Esophagus muscularis mucosa (tissue), 4 donors: Measurements from ENCODE around the gene GABRB2. TPM values are rescaled to one million over a fixed set of nuclear protein-coding genes. Genes with fewer than 3 reads are reported as not detected.

Experiments
- DNase-seq: peaks from one replicate; pipeline ENCODE4 v3.0.0-alpha.2; 2017; ENCODE audit errors: extremely low spot score
- H3K27ac ChIP-seq, 4 donors: fragments of 200-600 bp; sonication (generic); replicated peaks in 1 of 4; 1 replicate in 3 of 4; 2 replicates in 1 of 4; pipeline ENCODE4 v1.5.1; 2016 to 2019; ENCODE audit warnings: mild to moderate bottlenecking in 1 of 4
- H3K27me3 ChIP-seq, 4 donors: fragments of 200-600 bp; sonication (generic); one replicate each; pipeline versions ENCODE4 v1.5.1 to v1.6.0; 2016 to 2019
- H3K36me3 ChIP-seq, 4 donors: fragments of 200-600 bp; sonication (generic); one replicate each; pipeline ENCODE4 v1.5.1; 2016 to 2019
- H3K4me1 ChIP-seq, 4 donors: fragments of 200-600 bp; sonication (generic); one replicate each; pipeline ENCODE4 v1.5.1; 2016 to 2019
- H3K4me3 ChIP-seq, 4 donors: fragments of 200-600 bp; sonication (generic); 1 replicate in 2 of 4; 2 replicates in 2 of 4; pipeline ENCODE4 v1.5.1; 2016 to 2019; ENCODE audit warnings: mild to moderate bottlenecking in 4 of 4, moderate library complexity in 1 of 4
- H3K9me3 ChIP-seq, 4 donors: fragments of 200-600 bp; sonication (generic); 1 replicate in 3 of 4; 2 replicates in 1 of 4; pipeline ENCODE4 v1.5.1; 2016 to 2019
- EP300 ChIP-seq: sonication (generic); formaldehyde crosslinking; IDR thresholded peaks from one replicate; pipeline ENCODE4 v1.6.1; 2017; ENCODE audit warnings: antibody characterized with exemption
- POLR2A ChIP-seq: fragments of 450-650 bp; IDR thresholded peaks from one replicate; pipeline ENCODE4 v1.6.1; 2017; ENCODE audit warnings: antibody characterized with exemption, moderate library complexity, mild to moderate bottlenecking, low read depth
- POLR2AphosphoS5 ChIP-seq, 2 donors: sonication (generic); formaldehyde crosslinking; IDR thresholded peaks; one replicate each; pipeline ENCODE4 v1.6.1; 2017; ENCODE audit warnings: antibody characterized with exemption in 2 of 2
- WGBS: methylation state at CpG from one replicate; pipeline ENCODE4 v1.1.5; 2018; 5-methylcytosine and 5-hydroxymethylcytosine counted together
- intact Hi-C: fragments of 100-400 bp; cut with DNase I; formaldehyde crosslinking; loops from one replicate; pipeline ENCODE4 v1.15.1; 2023
- total RNA-seq, 4 donors: library from RNA; depleted of rRNA; stranded (reverse); fragments of >200 nt; gene quantifications; one replicate each; pipeline versions ENCODE4 v1.1.0 to v1.2.1, GENCODE V29; 2016
- TF ChIP-seq, protein P1 (sequence below), 3 experiments: fragments of 200-600 bp in 2 of 3; fragments of 450-650 bp in 1 of 3; sonication (generic) in 2 of 3; IDR thresholded peaks; one replicate each; pipeline ENCODE4 v1.5.1; 2017 to 2019; ENCODE audit warnings: antibody characterized with exemption in 3 of 3, mild to moderate bottlenecking in 2 of 3, moderate library complexity in 1 of 3

GABRB2 gene
- total RNA-seq, 4 donors from 2014 or later = 0.92 to 1.7 (median 1.2) TPM

GRCh38 chr5:161467703-161468102 lies 78.8 kb downstream of the GABRB2 start:
- no peak for DNase-seq
- Histone ChIP-seq H3K9me3 (no peaks in the 10 kb centered on the region), H3K27me3 (no peaks in the 10 kb centered on the region), H3K4me3 (no peak overlapping the region), H3K27ac (no peak overlapping the region), H3K36me3 (no peaks in the 10 kb centered on the region), H3K4me1 (no peaks in the 10 kb centered on the region)
- TF ChIP-seq EP300 (no peak), POLR2A (no peak), POLR2AphosphoS5 (IDR thresholded peaks at IDR 0.05) (no peak)
- TF ChIP-seq, protein P1, sequence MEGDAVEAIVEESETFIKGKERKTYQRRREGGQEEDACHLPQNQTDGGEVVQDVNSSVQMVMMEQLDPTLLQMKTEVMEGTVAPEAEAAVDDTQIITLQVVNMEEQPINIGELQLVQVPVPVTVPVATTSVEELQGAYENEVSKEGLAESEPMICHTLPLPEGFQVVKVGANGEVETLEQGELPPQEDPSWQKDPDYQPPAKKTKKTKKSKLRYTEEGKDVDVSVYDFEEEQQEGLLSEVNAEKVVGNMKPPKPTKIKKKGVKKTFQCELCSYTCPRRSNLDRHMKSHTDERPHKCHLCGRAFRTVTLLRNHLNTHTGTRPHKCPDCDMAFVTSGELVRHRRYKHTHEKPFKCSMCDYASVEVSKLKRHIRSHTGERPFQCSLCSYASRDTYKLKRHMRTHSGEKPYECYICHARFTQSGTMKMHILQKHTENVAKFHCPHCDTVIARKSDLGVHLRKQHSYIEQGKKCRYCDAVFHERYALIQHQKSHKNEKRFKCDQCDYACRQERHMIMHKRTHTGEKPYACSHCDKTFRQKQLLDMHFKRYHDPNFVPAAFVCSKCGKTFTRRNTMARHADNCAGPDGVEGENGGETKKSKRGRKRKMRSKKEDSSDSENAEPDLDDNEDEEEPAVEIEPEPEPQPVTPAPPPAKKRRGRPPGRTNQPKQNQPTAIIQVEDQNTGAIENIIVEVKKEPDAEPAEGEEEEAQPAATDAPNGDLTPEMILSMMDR (IDR thresholded peaks at IDR 0.05) = no peak
- intact Hi-C loops = no loop called here
- WGBS = 79% methylated on average over 1 of the region's 1 CpG

DNA sequence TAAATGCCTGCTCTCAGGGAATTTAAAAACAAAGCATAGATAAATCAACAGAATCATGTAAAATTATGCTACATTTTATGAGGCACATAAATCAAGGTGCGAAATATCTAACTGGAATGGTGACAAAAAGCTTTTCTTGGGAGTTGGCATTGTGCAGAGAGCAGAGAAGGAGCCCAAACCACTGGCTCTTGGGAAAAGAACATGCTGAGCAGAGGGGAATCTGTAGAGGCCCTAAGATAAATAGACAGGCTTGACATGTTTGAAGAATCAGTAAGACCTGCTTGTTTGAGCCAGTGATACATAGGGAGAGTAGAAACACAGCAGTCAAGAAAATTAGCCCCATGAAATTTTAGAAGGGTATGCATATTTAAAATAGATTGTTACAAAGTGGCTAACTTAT lies 85.8 kb downstream of the GABRB2 start:
- DNase-seq = no peak
- intact Hi-C loops = no loop called here

GRCh38 chr5:161446655-161447054 lies 99.9 kb downstream of the GABRB2 start:
- no peak for TF ChIP-seq POLR2A
- TF ChIP-seq EP300 = no peak
- TF ChIP-seq, protein P1 (IDR thresholded peaks at IDR 0.05) = no peak
- no peak for TF ChIP-seq POLR2AphosphoS5 (IDR thresholded peaks at IDR 0.05)
- H3K9me3 ChIP-seq = no peaks in the 10 kb centered on the region
- DNase-seq = no peak
- no peak overlapping the region for H3K4me3 ChIP-seq
- 59% methylated on average over 1 of the region's 1 CpG for WGBS
- no peaks in the 10 kb centered on the region for H3K27me3 ChIP-seq
- H3K36me3 ChIP-seq = no peaks in the 10 kb centered on the region
- intact Hi-C loops = no loop called here
- H3K27ac ChIP-seq = no peak overlapping the region
- H3K4me1 ChIP-seq = peaks cover 0 to 8% (median 0%) of the 10 kb centered on the region in 4 donors

More for the DNA sequence above, 85.8 kb downstream of the GABRB2 start:
- Histone ChIP-seq H3K4me1 (no peaks in the 10 kb centered on the region), H3K27me3 (no peaks in the 10 kb centered on the region), H3K4me3 (no peak overlapping the region), H3K9me3 (no peaks in the 10 kb centered on the region), H3K27ac (no peak overlapping the region), H3K36me3 (no peaks in the 10 kb centered on the region)
- TF ChIP-seq, protein P1 (IDR thresholded peaks at IDR 0.05) = no peak
- no peak for TF ChIP-seq POLR2A
- no peak for TF ChIP-seq POLR2AphosphoS5 (IDR thresholded peaks at IDR 0.05)
- no peak for TF ChIP-seq EP300
- 79% methylated on average over 1 of the region's 1 CpG for WGBS

DNA sequence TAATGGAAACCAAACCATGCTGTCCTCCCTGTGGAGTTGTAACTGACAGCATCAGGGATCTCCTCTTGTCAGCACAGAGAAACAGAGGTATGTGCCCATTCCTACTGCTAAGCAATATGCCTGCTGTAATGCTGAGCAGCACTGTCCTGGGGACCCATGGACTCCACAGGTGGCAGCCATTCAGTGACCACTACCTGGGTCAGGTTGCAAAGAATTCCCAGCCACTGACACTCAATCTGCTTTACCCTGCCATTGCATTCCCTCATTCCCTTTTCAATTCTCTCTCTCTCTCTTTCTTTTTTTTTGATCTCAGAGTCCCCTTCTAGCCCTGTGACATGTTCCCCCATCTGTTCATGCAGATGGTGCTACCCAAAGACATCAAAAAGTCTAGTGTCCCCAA lies 104.1 kb downstream of the GABRB2 start:
- Histone ChIP-seq H3K4me3 (no peak overlapping the region), H3K27me3 (no peaks in the 10 kb centered on the region), H3K9me3 (peaks cover 0 to 9% (median 0%) of the 10 kb centered on the region in 4 donors), H3K4me1 (peaks cover 0 to 8% (median 0%) of the 10 kb centered on the region in 4 donors), H3K36me3 (no peaks in the 10 kb centered on the region), H3K27ac (no peak overlapping the region)
- no peak for TF ChIP-seq EP300
- TF ChIP-seq, protein P1 (IDR thresholded peaks at IDR 0.05) = no peak
- no peak for TF ChIP-seq POLR2A
- TF ChIP-seq POLR2AphosphoS5 (IDR thresholded peaks at IDR 0.05) = no peak
- intact Hi-C loops = no loop called here
- DNase-seq = no peak

DNA sequence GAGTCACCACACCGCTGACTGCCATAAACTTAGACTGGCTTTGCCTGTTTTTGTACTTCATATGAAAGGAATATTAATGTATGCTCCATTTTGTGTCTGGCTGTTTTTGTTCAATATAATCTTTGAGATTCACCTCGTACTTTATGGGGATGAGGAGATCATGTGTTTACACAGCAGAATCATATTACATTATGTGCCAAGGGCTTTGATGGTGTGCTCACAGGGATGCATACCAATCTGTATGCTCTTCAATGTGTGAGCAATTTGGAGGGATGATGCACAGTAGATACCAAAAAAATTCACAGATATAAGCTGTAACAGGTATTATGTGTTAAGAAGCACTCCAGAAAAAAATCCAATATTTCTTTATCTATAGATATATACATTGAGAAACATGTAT lies 113.7 kb downstream of the GABRB2 start:
- WGBS = 45% methylated on average over 2 of the region's 2 CpGs
- no peaks in the 10 kb centered on the region for H3K27me3 ChIP-seq
- intact Hi-C loops = no loop called here

More for the DNA sequence above, 113.7 kb downstream of the GABRB2 start:
- TF ChIP-seq, protein P1 (IDR thresholded peaks at IDR 0.05) = no peak
- TF ChIP-seq POLR2A = no peak
- no peak for TF ChIP-seq POLR2AphosphoS5 (IDR thresholded peaks at IDR 0.05)
- Histone ChIP-seq H3K4me1 (no peaks in the 10 kb centered on the region), H3K4me3 (no peak overlapping the region), H3K36me3 (no peaks in the 10 kb centered on the region), H3K27ac (no peak overlapping the region), H3K9me3 (no peaks in the 10 kb centered on the region)
- DNase-seq = no peak
